Measurements from ENCODE around the gene PLPP6.

PLPP6 gene

DNA sequence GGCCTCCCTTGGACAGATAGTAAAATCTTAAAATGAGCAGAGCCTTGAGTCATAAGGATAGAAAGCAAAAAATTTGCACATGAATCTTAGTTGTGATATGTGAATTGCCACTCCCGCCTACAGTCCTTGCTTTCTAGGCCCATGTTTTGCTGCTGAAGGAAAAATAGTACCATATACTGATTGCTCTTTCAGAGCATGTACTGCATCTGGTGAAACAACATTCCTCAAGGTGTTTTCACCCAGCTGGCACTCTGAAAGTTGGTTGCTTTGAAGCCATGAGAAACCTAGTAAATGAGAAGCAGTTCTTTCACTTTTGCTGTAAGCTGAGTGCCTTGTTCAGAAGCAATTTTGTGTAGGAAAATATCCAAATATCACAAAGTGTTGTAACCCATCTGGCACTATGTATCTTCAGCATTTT is 27.6 kb downstream of the PLPP6 start:
- DNase-seq (ENCODE audit: low spot score in 2 of 2): no peak
- peaks cover 23% of the 10 kb centered on the region for H3K36me3 ChIP-seq (replicated peaks)
- H3K4me1 ChIP-seq: peaks cover 11% of the 10 kb centered on the region
- no peaks in the 10 kb centered on the region for H3K9me3 ChIP-seq
- no peak overlapping the region for H3K4me3 ChIP-seq
- H3K27me3 ChIP-seq (ENCODE audit: low read depth): no peaks in the 10 kb centered on the region
- in situ Hi-C loops (cut with MboI; ENCODE audit: low sequenced_read_pairs): no loop called here

- Histone ChIP-seq H3K4me1 (peaks cover 11% of the 10 kb centered on the region), H3K36me3 (replicated peaks) (peaks cover 24% of the 10 kb centered on the region), H3K27me3 (ENCODE audit: low read depth) (no peaks in the 10 kb centered on the region), H3K9me3 (no peaks in the 10 kb centered on the region), H3K4me3 (no peak overlapping the region)
- no peak for DNase-seq (ENCODE audit: low spot score in 2 of 2)
- in situ Hi-C loops (cut with MboI; ENCODE audit: low sequenced_read_pairs): no loop called here
Observed at GRCh38 chr9:4690144-4690543, 28.1 kb downstream of the PLPP6 start.

DNA sequence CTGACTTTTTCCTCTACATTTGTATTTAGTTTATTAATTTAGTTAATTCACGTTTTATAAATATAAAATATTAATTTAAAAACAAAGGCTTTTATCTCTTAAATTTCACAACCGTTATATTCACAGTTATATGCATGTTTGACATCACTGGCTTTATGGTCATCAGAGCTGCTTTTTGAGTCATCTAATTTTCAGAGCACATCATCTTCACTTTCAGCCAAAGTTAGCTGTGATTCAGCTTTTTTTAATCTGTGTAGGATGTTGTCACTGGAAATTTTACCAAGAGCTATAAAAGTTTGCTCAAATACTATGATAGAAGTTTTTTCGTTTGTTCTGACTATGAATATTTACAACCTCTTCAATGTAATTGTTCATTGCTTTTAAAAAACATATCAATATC is 29.7 kb downstream of the PLPP6 start:
- Histone ChIP-seq H3K4me1 (peaks cover 11% of the 10 kb centered on the region), H3K36me3 (replicated peaks) (peaks cover 19% of the 10 kb centered on the region), H3K4me3 (no peak overlapping the region), H3K9me3 (no peaks in the 10 kb centered on the region), H3K27me3 (ENCODE audit: low read depth) (no peaks in the 10 kb centered on the region)
- DNase-seq (ENCODE audit: low spot score in 2 of 2): no peak
- in situ Hi-C loops (cut with MboI; ENCODE audit: low sequenced_read_pairs): no loop called here

DNA sequence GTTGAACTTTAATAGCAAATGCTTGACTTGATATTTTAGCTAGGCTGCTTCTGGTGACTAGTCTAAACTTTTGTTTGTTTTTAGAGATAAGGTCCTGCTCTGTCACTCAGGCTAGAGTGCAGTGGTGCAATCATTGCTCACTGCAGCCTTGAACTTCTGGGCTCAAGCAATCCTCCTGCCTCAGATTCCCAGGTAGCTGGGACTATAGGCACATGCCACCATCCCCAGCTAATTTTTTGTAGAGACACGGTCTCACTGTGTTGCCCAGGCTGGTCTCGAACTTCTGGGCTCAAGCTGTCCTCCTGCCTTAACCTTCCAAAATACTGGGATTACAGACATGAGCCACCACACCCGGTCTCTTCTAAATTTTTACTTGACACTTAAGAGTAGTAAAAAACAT is 38.0 kb downstream of the PLPP6 start:
- in situ Hi-C loops (cut with MboI; ENCODE audit: low sequenced_read_pairs): no loop called here
- no peaks in the 10 kb centered on the region for H3K9me3 ChIP-seq
- H3K4me1 ChIP-seq: no peaks in the 10 kb centered on the region
- no peaks in the 10 kb centered on the region for H3K27me3 ChIP-seq (ENCODE audit: low read depth)
- H3K36me3 ChIP-seq (replicated peaks): peaks cover 41% of the 10 kb centered on the region
- DNase-seq (ENCODE audit: low spot score in 2 of 2): no peak
- no peak overlapping the region for H3K4me3 ChIP-seq

GRCh38 chr9:4700932-4701331 is 38.8 kb downstream of the PLPP6 start:
- DNase-seq (ENCODE audit: low spot score in 2 of 2): no peak
- H3K27me3 ChIP-seq (ENCODE audit: low read depth): no peaks in the 10 kb centered on the region
- peaks cover 41% of the 10 kb centered on the region for H3K36me3 ChIP-seq (replicated peaks)
- no peaks in the 10 kb centered on the region for H3K9me3 ChIP-seq
- no peaks in the 10 kb centered on the region for H3K4me1 ChIP-seq
- in situ Hi-C loops (cut with MboI; ENCODE audit: low sequenced_read_pairs): no loop called here
- no peak overlapping the region for H3K4me3 ChIP-seq

- in situ Hi-C loops (cut with MboI; ENCODE audit: low sequenced_read_pairs): no loop called here
- Histone ChIP-seq H3K36me3 (replicated peaks) (peaks cover 38% of the 10 kb centered on the region), H3K4me1 (no peaks in the 10 kb centered on the region), H3K9me3 (no peaks in the 10 kb centered on the region), H3K4me3 (no peak overlapping the region), H3K27me3 (ENCODE audit: low read depth) (no peaks in the 10 kb centered on the region)
- DNase-seq (ENCODE audit: low spot score in 2 of 2): no peak
Observed at GRCh38 chr9:4701526-4701925, 39.4 kb downstream of the PLPP6 start.

- Histone ChIP-seq H3K4me3 (no peak overlapping the region), H3K9me3 (no peaks in the 10 kb centered on the region), H3K4me1 (no peaks in the 10 kb centered on the region), H3K27me3 (ENCODE audit: low read depth) (no peaks in the 10 kb centered on the region), H3K36me3 (replicated peaks) (peaks cover 27% of the 10 kb centered on the region)
- in situ Hi-C loops (cut with MboI; ENCODE audit: low sequenced_read_pairs): no loop called here
- DNase-seq (ENCODE audit: low spot score in 2 of 2): no peak
Observed at GRCh38 chr9:4704129-4704528, 42.0 kb downstream of the PLPP6 start.

DNA sequence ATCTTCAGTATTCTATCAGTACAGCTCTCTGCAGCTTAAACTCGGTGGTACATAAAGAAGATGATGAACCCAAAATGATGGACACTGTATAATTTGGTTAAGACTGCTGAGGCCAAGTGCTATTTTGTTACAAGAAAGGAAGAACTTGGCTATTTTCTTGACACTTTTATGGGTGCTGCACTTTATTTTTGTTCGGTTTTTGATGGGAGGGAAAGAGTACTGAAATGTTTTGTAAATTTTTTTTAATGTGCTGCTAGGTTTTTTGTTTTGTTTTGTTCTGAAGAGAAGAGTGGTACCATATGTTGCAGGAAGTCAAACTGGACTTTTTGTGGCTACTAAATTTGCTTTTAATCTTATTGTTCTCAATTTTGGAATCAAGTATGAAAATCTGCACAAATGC is 43.9 kb downstream of the PLPP6 start:
- H3K9me3 ChIP-seq: no peaks in the 10 kb centered on the region
- no peaks in the 10 kb centered on the region for H3K27me3 ChIP-seq (ENCODE audit: low read depth)
- H3K36me3 ChIP-seq (replicated peaks): peaks cover 33% of the 10 kb centered on the region
- in situ Hi-C loops (cut with MboI; ENCODE audit: low sequenced_read_pairs): no loop called here
- no peaks in the 10 kb centered on the region for H3K4me1 ChIP-seq
- no peak overlapping the region for H3K4me3 ChIP-seq
- DNase-seq (ENCODE audit: low spot score in 2 of 2): no peak

DNA sequence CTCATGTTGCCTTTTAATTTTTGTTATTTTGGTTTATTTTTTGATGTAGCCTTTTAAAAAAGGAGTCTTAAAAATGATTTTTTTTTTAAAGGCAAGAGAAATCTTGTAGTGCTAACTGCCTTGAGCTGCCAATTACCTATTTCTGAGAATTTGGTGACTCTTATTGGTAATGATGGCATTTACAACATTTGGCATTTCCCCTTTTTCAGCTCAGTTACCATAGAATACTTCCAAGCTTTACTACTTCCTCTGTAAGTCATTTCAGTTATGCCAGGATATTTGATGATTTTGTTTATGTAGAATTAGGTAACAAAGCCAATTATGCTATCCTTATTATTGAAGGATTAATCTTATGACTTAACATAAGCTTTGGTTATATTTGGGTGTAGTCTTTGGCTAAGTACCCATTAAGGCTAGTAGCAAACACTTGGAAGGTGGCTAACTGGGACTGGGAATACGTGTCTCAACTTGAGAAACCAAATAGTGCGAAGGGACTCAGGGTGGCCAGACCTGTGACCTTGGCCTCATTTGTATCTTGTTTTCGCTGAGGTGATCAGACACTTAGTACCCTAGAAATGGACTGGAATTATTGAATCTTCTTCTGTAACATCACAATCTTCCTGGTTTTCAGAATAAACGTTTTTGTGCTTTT is 45.0 kb downstream of the PLPP6 start:
- Histone ChIP-seq H3K4me1 (no peaks in the 10 kb centered on the region), H3K36me3 (replicated peaks) (peaks cover 43% of the 10 kb centered on the region), H3K4me3 (no peak overlapping the region), H3K9me3 (no peaks in the 10 kb centered on the region), H3K27me3 (ENCODE audit: low read depth) (no peaks in the 10 kb centered on the region)
- no peak for DNase-seq (ENCODE audit: low spot score in 2 of 2)
- in situ Hi-C loops (cut with MboI; ENCODE audit: low sequenced_read_pairs): no loop called here

- DNase-seq (ENCODE audit: low spot score in 2 of 2): no peak
- no peaks in the 10 kb centered on the region for H3K9me3 ChIP-seq
- H3K27me3 ChIP-seq (ENCODE audit: low read depth): no peaks in the 10 kb centered on the region
- peaks cover 47% of the 10 kb centered on the region for H3K36me3 ChIP-seq (replicated peaks)
- no peak overlapping the region for H3K4me3 ChIP-seq
- in situ Hi-C loops (cut with MboI; ENCODE audit: low sequenced_read_pairs): no loop called here
- H3K4me1 ChIP-seq: no peaks in the 10 kb centered on the region
Observed at GRCh38 chr9:4709380-4709779, 47.3 kb downstream of the PLPP6 start.

DNA sequence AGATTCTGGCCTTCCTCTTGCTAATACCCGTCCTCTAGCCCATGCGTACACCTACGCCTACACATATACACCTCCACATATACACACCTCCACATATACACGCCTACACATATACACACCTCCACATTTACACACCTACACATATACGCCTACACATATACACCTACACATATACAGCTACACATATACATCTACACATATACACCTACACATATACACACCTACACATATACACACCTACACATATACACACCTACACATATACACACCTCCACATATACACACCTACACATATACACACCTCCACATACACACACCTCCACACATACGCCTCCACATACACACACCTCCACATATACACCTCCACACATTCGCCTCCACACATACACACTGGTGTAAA is 51.8 kb downstream of the PLPP6 start:
- Histone ChIP-seq H3K36me3 (replicated peaks) (peaks cover 68% of the 10 kb centered on the region), H3K4me3 (no peak overlapping the region), H3K27me3 (ENCODE audit: low read depth) (no peaks in the 10 kb centered on the region), H3K9me3 (no peaks in the 10 kb centered on the region), H3K4me1 (no peaks in the 10 kb centered on the region)
- no peak for DNase-seq (ENCODE audit: low spot score in 2 of 2)
- in situ Hi-C loops (cut with MboI; ENCODE audit: low sequenced_read_pairs): no loop called here

DNA sequence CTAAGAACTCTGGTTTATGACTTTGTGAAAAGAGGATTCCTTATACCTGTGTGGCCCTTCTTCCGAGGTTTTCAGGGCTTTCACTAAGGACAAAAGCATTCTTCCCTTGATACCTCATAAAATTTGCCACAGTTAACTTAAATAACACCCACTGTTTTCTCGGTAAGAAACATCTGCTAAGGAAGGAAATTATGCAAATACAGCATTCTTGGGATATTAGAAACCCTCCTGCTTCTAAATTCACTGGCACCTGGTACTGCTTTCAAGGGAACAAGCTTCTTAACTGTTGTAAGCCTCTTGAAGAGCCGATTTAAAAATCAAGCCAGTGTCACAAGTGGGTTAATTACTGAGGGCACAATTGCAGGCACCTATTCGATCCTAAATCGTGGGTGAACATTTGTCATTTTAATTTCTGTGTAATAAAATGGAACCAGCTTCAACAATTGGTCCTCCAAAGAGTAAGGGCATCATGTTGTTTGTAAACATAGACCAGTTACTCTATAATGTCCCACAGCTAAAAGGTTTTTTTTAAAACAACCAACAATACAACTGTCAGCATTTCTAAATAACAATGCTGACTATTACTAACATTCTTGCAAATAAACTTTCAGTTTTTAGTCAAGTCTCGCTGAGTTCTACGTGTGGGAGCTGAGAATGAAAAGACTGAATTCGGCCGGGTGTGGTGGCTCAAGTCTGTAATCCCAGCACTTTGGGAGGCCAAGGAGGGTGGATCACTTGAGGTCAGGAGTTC is 52.3 kb downstream of the PLPP6 start:
- Histone ChIP-seq H3K9me3 (no peaks in the 10 kb centered on the region), H3K4me1 (no peaks in the 10 kb centered on the region), H3K4me3 (no peak overlapping the region), H3K36me3 (replicated peaks) (peaks cover 70% of the 10 kb centered on the region), H3K27me3 (ENCODE audit: low read depth) (no peaks in the 10 kb centered on the region)
- in situ Hi-C loops (cut with MboI; ENCODE audit: low sequenced_read_pairs): no loop called here
- DNase-seq (ENCODE audit: low spot score in 2 of 2): peak in 1 of 2 experiments; percentile 23
